Measurements from ENCODE around the gene PHACTR4.
"Not testable (repeated sequence)": the region's sequence is repeated elsewhere in the genome, so short reads cannot be mapped to it uniquely, and the experiment has no call there.

Gene PHACTR4

DNA sequence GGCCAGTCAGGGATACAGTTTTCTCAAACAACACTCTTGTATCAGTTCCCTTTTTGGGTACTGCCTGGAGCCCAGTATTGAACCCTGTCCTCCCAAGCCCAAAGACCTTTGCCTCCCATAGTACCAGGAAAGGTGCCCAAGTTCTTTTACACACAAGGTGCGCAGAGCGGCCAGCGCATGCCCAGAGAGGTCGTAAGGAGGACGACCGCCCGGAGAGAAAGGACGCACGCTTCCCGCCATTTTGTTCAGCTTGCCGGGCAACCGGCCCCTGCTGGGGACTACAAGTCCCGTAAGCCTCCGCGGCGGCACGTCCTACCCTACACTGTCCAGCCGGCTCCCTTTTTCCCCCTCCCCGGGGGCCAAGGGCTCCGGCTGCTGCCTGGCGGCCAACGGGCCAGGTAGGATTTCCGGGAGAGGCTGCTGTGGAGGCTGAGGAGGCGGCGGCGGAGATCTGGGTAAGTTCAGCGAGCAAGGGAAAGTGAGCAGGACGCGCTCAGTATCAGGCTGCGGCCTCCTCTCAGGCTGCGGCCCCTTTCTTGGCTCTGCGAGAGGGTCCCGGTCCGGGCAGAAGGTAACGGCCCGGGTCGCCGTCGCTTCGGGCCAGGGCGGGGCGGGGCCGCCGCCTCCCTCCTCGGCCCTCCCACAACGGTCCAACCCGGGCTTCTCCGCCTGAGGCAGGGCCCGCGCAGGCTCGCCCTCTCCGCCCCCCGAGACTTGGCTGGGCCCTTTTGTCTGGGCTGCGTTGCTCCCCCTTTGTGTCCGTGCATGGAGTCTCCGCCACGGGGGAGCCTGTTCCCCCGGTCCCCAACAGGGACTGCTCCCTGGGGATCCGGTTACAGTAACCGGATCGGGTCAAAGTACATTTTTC, at the start of gene PHACTR4:
Gene PHACTR4 (plus strand): TSS at position 370 of the 868 bp plus-strand sequence. CDS start 37,708 bp downstream, outside the sequence.
- DNase-seq (ENCODE audit: low spot score): peak; percentile 86

DNA sequence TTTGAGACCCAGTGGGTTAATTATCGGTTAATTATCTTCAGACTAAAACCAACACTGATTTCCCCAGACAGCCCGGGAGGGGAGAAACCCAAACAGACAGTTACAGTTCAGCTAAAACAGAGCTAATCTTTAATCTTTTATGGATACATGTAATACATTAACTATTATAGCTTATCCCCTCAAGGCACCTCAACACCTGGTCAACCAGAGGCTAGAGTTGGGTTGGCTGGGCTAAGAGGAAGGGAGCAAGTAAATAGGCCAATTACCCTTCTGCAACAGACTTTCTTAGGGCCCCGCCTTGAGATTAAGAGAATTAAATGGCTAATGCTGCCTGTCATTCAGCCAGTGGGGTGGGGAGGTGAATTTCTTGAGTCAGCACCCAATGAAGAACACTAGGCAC, 47.3 kb upstream of the PHACTR4 start:
- no peak for DNase-seq (ENCODE audit: low spot score)

DNA sequence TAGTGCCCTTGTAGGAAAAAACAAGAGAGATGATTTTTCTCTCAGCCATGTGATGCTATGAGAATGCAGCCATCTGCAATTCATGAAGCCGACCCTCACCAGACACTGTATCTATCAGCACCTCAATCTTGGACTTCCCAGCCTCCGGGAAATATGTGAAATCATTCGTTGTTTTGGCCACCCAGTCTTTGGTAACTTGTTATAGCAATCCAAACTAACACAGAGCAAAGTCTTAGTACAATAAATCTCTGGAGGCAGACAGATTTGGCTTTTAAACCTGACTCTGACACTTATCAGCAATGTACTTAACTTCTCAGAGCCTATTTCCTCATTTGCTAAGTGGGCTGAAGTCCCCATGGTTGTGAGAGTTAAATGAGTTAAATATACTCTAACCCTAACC, 45.8 kb upstream of the PHACTR4 start:
- no peak for DNase-seq (ENCODE audit: low spot score)

DNA sequence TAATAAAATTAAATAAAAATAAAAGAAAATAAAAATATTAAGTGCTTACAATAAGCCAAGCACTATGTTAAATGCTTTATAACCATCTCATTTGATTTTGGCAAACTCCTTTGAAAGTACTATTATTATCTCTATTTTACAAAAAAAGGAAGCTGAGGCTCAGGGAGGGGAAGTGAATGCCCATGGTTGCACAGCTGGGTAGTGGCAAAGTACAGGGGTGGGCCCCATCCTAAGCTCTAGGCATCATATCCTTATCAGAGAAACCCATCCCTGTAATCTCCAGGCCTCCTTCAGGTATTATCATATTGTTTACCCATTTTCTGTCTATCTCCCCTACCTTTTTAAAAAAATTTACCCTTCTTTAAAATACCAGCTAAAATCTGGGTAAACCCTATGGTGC, 43.0 kb upstream of the PHACTR4 start:
- DNase-seq (ENCODE audit: low spot score): no peak

DNA sequence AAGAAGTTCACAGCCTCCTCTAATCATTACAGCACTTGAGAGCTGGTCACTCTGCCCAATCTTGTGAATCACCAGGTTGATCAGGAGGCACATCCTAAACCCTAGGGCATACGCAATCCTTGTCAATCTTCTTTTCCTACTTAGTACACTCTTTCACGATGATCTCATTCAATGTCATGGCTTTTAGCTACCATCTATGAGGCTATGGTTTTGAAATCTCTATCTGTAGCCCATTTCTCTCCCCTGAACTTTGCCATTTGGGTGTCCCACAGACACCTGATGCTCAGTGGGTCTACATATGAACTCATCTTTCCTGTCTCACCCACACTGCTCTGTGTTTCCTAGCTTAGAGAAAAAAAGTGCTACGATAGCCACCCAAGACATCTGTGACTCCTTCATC, 42.6 kb upstream of the PHACTR4 start:
- DNase-seq (ENCODE audit: low spot score): no peak

DNA sequence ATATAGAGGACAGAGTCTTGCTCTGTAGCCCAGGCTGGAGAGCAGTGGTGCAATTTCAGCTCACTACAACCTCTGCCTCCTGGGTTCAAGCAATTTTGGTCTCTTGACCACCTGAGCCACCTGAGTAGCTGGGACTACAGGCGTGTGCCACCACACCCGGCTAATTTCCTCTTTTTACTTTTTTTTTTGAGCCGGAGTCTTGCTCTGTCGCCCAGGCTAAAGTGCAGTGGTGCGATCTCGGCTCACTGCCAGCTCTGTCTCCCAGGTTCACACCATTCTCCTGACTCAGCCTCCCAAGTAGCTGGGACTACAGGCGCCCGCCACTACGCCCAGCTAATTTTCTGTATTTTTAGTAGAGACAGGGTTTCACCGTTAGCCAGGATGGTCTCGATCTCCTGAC, 42.1 kb upstream of the PHACTR4 start:
- not testable (repeated sequence) for DNase-seq (ENCODE audit: low spot score)

DNA sequence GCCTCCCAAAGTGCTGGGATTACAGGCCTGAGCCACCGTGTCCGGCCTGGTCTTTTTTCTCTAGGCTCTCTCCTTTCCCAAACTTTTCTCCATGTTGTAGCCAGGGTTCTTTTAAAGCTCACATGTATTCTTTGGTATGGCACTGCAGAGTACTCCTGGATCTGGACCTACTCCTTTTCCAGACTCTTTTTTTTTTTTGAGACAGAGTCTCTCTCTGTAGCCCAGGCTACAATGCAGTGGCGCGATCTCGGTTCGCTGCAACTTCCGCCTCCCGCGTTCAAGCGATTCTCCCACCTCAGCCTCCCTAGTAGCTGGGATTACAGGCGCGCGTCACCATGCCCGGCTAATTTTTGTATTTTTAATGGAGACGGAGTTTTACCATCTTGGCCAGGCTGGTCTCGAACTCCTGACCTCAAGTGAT, 41.3 kb upstream of the PHACTR4 start:
- DNase-seq (ENCODE audit: low spot score): no peak

DNA sequence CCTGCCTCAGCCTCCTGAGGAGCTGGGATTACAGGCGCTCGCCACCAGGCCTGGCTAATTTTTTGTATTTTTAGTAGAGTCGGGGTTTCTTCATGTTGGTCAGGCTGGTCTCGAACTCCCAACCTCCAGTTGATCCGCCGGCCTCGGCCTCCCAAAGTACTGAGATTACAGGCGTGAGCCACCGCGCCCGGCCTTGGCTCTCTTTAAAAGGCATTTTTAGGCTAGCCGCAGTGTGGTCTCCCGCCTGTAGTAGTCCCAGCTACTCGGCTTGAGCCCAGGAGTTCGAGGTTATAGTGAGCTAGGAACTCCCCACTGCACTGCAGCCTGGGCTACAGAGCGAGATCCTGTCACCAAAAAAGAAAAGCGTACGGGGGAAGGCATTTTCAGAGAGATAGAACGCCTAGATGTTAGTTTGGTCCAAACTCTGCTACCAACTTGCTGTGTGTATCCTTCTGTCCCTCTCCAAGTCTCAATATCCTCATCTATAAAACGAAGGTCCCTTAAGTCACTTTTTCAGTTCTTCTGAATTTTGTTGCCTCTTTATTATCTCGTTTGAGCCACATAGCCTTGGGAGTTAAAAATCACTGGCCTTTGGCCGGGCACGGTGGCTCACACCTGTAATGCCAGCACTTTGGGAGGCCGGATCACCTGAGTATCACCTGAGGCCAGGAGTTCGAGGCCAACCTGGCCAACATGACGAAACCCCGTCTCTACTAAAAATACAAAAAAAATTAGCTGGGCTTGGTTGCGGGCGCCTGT, 40.0 kb upstream of the PHACTR4 start:
- DNase-seq (ENCODE audit: low spot score): peak; percentile 8

DNA sequence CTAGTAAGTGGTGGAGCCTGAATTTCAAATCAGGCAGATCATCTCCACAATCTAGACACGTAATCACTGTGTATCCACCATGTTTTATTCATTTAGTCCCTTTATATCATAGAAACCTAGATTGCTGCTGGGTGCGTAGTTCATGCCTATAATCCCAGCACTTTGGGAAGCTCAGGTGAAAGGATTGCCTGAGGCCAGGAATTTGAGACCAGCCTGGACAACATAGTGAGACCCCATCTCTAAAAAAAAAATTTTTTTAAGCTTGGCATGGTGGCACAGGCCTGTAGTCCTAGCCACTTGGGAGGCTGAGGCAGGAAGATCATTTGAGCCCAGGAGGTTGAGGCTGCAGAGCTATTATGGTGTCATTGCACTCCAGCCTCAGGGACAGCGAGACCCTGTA, 30.6 kb upstream of the PHACTR4 start:
- no peak for DNase-seq (ENCODE audit: low spot score)

DNA sequence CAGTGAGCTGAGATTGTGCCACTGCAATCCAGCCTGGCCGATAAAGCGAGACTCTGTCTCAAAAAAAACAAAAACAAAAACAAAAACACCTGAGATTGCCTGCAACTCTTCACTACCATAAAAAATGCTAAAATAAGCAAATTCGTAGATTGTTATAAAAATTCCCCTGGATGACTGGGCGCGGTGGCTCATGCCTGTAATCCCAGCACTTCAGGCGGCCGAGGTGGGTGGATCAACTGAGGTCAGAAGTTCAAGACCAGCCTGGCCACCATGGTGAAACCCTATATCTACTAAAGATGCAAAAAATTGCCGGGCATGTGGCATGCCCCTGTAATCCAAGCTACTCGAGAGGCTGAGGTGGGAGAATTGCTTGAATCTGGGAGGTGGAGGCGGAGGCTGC, 30.0 kb upstream of the PHACTR4 start:
- no peak for DNase-seq (ENCODE audit: low spot score)

DNA sequence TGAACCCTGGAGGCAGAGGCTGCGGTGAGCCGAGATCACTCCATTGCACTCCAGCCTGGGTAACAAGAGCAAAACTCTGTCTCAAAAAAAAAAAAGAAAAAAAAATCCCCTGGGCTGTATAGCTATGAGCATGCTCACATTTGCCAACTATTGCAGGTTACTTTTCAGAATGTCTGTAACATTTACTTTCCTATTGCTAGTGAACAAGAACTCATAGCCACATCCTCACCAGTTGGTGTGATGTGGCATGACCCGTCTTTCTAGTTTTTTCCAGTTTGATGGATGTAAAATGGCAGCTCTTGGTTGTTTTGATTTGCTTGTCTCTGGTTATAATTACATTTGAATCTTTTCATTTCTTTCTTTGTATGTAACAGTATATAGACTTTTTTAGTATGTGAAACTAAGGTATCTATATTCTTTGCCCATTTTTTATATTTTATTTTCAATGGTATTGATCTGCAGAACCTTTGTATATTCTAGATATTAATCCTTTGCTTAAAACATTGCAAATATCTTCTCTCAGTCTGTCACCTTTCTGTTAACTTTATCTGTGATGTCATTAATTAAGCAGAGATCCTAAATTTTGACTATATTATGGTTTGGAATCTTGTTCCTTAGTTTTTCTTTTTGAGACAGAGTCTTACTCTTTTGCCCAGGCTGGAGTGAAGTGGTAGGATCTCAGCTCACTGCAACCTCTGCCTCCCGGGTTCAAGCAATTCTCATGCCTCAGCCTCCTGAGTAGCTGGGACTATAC, 29.1 kb upstream of the PHACTR4 start:
- DNase-seq (ENCODE audit: low spot score): no peak

DNA sequence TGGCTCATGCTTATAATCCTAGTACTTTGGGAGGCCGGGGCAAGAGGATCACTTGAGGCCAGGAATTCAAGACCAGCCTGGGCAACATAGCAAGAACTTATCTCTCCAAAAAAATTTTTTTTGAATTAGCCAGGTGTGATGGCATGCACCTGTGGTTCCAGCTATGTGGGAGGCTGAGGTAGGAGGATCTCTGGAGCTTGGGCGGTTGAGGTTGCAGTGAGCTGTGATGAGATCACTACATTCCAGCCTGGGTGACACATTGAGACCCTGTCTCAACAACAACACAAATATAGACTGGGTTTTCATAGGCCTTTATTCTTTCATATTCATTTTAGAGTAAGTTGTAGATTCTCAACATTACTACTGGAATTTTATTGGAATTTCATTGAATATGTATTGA, 27.9 kb upstream of the PHACTR4 start:
- no peak for DNase-seq (ENCODE audit: low spot score)

DNA sequence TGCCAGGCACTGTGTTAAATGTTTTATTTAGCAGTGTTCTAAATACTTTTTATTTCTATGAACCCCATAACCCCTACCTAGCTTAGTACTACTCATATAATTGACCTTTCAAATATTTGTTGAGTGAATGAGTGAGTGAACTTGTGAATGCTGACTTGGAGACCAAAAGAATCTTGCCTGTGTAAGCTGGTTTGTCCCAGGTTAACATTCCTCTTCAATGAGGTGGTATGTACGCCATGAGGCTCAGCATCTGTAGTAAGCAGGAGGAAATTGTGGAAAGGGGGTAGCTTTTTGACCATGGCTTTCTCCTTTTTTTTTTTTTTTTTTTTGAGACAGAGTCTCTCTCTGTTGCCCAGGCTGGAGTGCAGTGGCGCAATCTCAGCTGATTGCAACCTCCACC, 26.1 kb upstream of the PHACTR4 start:
- DNase-seq (ENCODE audit: low spot score): no peak

DNA sequence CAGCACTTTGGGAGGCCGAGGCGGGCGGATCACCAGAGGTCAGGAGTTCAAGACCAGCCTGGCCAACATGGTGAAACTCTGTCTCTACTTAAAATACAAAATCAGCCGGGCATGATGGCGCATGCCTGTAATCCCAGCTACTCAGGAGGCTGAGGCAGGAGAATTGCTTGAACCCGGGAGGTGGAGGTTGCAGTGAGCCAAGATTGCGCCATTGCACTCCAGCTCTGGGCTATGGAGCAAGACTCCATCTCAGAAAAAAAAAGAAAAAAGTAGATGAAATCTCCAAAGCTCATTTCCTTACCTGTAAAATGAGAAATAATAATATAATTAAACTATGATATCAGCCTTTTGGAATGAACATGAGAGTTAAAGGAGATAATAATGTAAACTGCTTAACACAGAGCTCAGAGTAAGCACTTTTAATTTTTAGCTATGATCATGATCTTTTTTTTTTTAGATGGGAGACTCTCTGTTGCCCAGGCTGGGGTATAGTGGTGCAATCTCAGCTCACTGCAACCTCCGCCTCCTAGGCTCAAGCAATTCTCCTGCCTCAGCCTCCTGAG, 16.2 kb upstream of the PHACTR4 start:
- not testable (repeated sequence) for DNase-seq (ENCODE audit: low spot score)

DNA sequence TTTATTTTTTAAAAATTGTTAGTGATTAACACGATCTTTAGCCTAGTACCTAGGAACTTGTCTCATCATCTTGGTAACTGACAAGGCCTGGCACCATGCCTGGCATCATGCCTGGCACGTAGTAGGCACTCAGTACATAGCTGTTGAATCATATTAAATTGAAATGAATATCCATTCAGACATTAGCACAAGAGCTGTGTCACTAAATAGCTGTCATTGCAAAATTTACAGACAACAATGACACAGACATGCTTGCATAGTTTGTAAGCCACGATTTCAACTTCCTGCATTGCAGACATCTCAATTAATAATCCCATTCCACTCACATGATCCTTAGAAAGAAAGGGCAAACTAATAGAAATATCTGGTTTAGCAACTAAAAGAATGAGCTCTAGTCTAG, 15.4 kb upstream of the PHACTR4 start:
- no peak for DNase-seq (ENCODE audit: low spot score)

DNA sequence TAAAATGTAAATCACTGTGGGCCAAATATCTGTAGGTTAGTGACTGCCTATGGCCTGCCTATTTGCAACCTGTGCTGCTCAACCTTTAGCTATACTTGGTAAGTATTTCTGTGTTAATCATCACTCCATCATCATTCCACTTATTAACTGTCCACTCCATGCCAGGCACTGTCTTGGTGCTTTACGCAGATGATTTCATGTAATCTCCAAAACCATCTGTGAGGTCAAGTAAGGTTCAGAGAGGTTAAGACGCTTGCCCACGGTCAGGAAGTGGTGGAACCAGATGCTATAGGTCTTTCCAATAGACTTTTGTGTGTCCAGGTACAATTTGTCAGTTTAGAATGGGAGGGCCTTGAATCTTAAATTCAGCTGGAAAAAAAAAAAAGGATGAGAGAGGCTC, 10.8 kb upstream of the PHACTR4 start:
- no peak for DNase-seq (ENCODE audit: low spot score)

DNA sequence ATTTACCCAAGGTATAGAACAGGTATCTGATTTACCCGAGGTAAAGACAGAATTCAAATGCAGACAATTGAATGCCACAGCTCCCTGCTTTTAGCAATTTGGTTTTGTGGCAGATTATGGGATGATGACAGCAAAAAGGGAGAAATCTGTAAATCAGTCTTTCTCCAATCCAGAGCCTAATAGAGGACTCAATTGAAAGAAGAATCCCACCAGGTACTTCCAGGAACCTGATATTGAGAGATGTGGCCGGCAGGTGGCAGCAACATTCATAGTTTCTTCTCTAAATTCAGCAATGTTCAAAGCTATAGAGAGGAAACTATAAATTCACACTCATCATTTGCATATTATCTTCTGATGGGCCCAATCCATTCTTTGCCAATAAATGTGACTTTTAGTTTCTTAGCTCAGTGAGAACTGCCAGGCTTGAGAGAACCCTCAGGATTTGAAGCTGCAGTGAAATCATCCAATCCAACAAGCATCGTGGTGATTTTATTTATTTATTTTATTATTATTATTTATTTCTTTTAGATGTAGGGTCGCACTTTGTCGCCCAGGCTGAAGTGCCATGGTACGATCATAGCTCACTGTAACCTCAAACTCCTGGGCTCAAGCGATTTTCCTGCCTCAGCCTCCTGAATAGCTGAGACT, 9.8 kb upstream of the PHACTR4 start:
- peak; percentile 32 for DNase-seq (ENCODE audit: low spot score)

DNA sequence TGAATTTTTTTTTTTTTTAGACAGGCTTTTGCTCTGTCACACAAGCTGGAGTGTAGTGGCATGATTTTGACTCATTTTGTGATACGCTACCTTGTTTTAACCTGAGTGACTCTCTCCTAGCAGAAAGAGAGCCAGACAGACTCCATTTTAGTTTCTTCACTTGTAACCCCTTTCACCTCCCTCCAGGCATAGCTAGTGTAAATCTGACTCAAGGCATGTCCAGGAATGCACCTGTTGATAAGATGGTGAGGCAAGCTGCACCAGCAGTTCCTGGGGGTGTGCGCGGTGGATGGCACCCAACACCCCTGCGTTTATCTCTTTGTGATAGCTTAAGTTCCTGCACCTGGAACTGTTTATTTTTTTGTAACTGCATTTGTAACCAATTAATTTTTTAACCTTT, 4.7 kb upstream of the PHACTR4 start:
- no peak for DNase-seq (ENCODE audit: low spot score)

DNA sequence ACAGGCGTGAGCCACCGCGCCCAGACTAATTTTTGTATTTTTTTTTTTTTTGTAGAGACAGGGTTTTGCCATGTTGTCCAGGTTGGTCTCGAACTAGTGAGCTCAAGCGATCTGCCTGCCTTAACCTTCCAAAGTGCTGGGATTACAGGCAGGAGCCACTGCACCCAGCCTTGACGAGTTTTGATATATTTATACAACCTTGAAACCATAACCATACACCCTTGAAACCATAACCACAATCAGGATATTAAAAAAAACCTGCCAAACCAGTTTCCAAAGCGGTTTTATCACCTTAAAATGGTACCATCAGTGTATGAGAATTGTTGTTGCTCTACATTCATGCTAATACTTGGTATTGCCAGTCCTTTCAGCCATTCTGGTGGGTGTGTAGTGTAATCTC, 3.7 kb upstream of the PHACTR4 start:
- no peak for DNase-seq (ENCODE audit: low spot score)

DNA sequence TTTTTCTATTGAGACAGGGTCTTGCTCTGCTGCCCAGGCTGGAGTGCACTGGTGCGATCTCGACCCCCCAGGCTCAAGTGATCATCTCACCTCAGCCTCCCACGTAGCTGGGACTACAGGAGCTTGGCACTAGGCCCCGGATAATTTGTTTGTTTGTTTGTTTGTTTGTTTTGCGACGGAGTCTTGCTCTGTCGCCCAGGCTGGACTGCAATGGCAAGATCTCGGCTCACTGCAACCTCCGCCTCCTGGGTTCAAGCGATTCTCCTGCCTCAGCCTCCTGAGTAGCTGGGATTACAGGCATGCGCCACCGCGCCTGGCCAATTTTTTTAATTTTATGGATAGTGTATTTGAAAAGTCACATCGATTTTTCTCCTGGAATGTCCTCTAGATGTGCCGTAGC, 932 bp upstream of the PHACTR4 start:
- not testable (repeated sequence) for DNase-seq (ENCODE audit: low spot score)

DNA sequence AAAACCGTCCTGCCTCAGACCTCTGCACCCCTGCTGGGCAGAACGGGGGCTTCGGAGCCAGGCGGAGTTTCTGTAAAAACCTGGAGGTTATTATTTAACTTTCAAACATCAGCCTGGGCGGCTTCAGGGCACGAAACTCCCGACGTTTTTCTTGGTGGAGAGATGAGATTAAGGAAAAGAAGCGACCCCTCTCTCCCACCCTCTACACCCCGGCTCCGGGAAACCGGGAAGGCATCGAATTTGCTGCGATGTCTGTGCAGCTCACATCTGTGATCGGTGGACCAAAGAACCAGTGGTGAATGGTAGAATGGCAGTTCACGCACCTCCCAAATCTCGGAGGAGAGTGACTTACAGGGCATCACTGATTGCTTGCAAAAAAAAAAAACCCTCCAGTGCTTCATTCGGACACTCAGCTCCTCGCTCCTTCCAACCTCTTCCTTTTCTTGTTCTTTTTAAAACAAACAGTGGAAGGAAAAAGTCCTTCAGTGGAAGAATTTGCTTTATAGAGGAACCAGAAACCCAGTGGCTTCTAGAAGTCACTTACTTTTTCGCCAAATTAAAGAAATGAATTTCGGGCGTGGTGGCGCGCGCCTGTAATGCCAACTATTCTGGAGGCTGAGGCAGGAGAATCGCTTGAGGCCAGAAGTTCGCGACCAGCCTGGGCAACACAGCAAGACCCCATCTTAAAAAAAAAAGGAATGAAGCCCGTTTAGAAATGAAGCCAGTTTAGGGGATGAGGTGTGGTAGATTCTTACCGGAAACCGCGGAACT, 884 bp downstream of the PHACTR4 start:
- DNase-seq (ENCODE audit: low spot score): peak; percentile 63
